A673 (cell line): ENCODE measurements around the gene IGFBP2. TPM values are rescaled to one million over a fixed set of nuclear protein-coding genes. Genes with fewer than 3 reads are reported as not detected.

Experiments used
- BruUV-seq: library from RNA; stranded (reverse); fragments of 400-500 nt; replicated peaks from 2 replicates; lab custom pipeline; 2021; lab: Mats Ljungman, UMichigan
- CTCF ChIA-PET: fragments of 300-600 bp; sonication (Branson Sonifier 250); formaldehyde crosslinking; loops from one replicate; lab custom pipeline; 2022; ENCODE audit warnings: antibody characterized with exemption; lab: Charles Lee
- POLR2A ChIA-PET: fragments of 300-600 bp; sonication (Branson Sonifier 250); formaldehyde crosslinking; loops from one replicate; lab custom pipeline; 2022; ENCODE audit warnings: antibody characterized with exemption; ENCODE audit not compliant: low non-redundant PET; lab: Charles Lee
- DNase-seq: peaks from one replicate; pipeline ENCODE4 v3.0.0-alpha.2; 2015; ENCODE audit warnings: low spot score
- H3K27ac ChIP-seq: fragments of 200-600 bp; sonication (generic); 2 replicates; pipeline ENCODE4 v1.5.1; 2016; ENCODE audit warnings: mixed run types, low read depth, mild to moderate bottlenecking, mixed read lengths, antibody characterized with exemption, low read length; ENCODE audit not compliant: poor library complexity, severe bottlenecking
- H3K27me3 ChIP-seq: fragments of 200-600 bp; sonication (generic); replicated peaks from 2 replicates; pipeline ENCODE4 v1.6.1; 2017; ENCODE audit warnings: mixed run types, low read depth, mild to moderate bottlenecking, mixed read lengths, antibody characterized with exemption, low read length; ENCODE audit not compliant: insufficient read depth, poor library complexity
- H3K36me3 ChIP-seq: fragments of 200-600 bp; sonication (generic); 2 replicates; pipeline ENCODE4 v1.6.1; 2016; ENCODE audit warnings: mixed run types, mild to moderate bottlenecking, mixed read lengths, antibody characterized with exemption, low read length; ENCODE audit not compliant: insufficient read depth, poor library complexity, severe bottlenecking
- H3K4me1 ChIP-seq: fragments of 200-600 bp; sonication (generic); 2 replicates; pipeline ENCODE4 v1.6.1; 2017; ENCODE audit warnings: mixed run types, mild to moderate bottlenecking, mixed read lengths, antibody characterized with exemption, low read length; ENCODE audit not compliant: insufficient read depth, poor library complexity, severe bottlenecking
- H3K4me3 ChIP-seq: fragments of 200-600 bp; sonication (generic); 2 replicates; pipeline ENCODE4 v1.5.1; 2016; ENCODE audit warnings: low read depth, mixed run types, mild to moderate bottlenecking, mixed read lengths, low read length; ENCODE audit not compliant: poor library complexity, severe bottlenecking
- H3K9me3 ChIP-seq: fragments of 200-600 bp; sonication (generic); 2 replicates; pipeline ENCODE4 v1.6.1; 2016; ENCODE audit warnings: mixed run types, low read depth, mild to moderate bottlenecking, mixed read lengths, antibody characterized with exemption, low read length; ENCODE audit not compliant: poor library complexity, severe bottlenecking
- CTCF ChIP-seq: fragments of 300-800, 200-600 bp; sonication (generic); conservative IDR thresholded peaks from 2 replicates; pipeline ENCODE4 v1.5.1; 2017; ENCODE audit warnings: low read depth, mild to moderate bottlenecking, antibody characterized with exemption, low read length, moderate library complexity, mixed read lengths
- EZH2 ChIP-seq: fragments of 200-600 bp; sonication (generic); IDR thresholded peaks from 2 replicates; pipeline ENCODE4 v1.6.1; 2017; ENCODE audit warnings: borderline replicate concordance, low read depth, mild to moderate bottlenecking, mixed read lengths, antibody characterized with exemption, low read length; ENCODE audit not compliant: poor library complexity, severe bottlenecking
- intact Hi-C: fragments of 100-400 bp; cut with micrococcal nuclease; formaldehyde crosslinking; loops from one replicate; pipeline ENCODE4 v1.10.0; 2022; ENCODE audit not compliant: unreplicated experiment
- total RNA-seq: library from RNA; stranded (reverse); gene quantifications from 2 replicates; pipeline ENCODE4 v1.2.3, GENCODE V29; 2021

Gene IGFBP2
- total RNA-seq, 1 experiment from 2014 or later: 614 TPM

- Histone ChIP-seq H3K36me3 (no peaks in the 10 kb centered on the region), H3K27ac (no peak overlapping the region), H3K4me3 (no peak overlapping the region), H3K4me1 (peaks cover 30% of the 10 kb centered on the region), H3K9me3 (no peaks in the 10 kb centered on the region), H3K27me3 (no peaks in the 10 kb centered on the region)
- TF ChIP-seq CTCF (no peak), EZH2 (no peak)
- no TSS peak for BruUV-seq
- intact Hi-C loops: no loop called here
- ChIA-PET POLR2A (no interaction called here), CTCF (no interaction called here)
- no peak for DNase-seq
Observed at GRCh38 chr2:216700781-216701180, 67.6 kb downstream of the IGFBP2 start.

- ChIA-PET CTCF (no interaction called here), POLR2A (no interaction called here)
- no peak for TF ChIP-seq EZH2
- no peak for TF ChIP-seq CTCF
- BruUV-seq: no TSS peak
- H3K27ac ChIP-seq: no peak overlapping the region
- H3K4me1 ChIP-seq: peaks cover 22% of the 10 kb centered on the region
- no peak overlapping the region for H3K4me3 ChIP-seq
- no peaks in the 10 kb centered on the region for H3K9me3 ChIP-seq
- intact Hi-C loops: no loop called here
- H3K36me3 ChIP-seq: no peaks in the 10 kb centered on the region
- no peaks in the 10 kb centered on the region for H3K27me3 ChIP-seq
- DNase-seq: no peak
Observed at GRCh38 chr2:216701544-216701943, 68.3 kb downstream of the IGFBP2 start.

GRCh38 chr2:216702756-216703155 is 69.5 kb downstream of the IGFBP2 start:
- ChIA-PET CTCF (interaction anchor here (0.6 kb wide), 1 partner anchor 1047 kb away, joined by 4 read pairs; no protein-coding TSS in a partner anchor), POLR2A (no interaction called here)
- Histone ChIP-seq H3K4me3 (no peak overlapping the region), H3K27me3 (no peaks in the 10 kb centered on the region), H3K36me3 (no peaks in the 10 kb centered on the region), H3K27ac (no peak overlapping the region), H3K9me3 (no peaks in the 10 kb centered on the region), H3K4me1 (peaks cover 21% of the 10 kb centered on the region)
- BruUV-seq: no TSS peak
- intact Hi-C loops: no loop called here
- TF ChIP-seq CTCF (no peak), EZH2 (no peak)
- no peak for DNase-seq
